Kidney epithelial cell (primary cell): ENCODE measurements around the gene HAVCR1. TPM values are rescaled to one million over a fixed set of nuclear protein-coding genes. Genes with fewer than 3 reads are reported as not detected.

Experiments
- DNase-seq: peaks from one replicate; pipeline ENCODE4 v3.0.0-alpha.2; 2010; ENCODE audit warnings: low read depth
- H3K27me3 ChIP-seq: 2 replicates; pipeline ENCODE4 v1.6.0; 2011; ENCODE audit warnings: low read length; ENCODE audit not compliant: control insufficient read depth, insufficient read depth
- H3K36me3 ChIP-seq: 2 replicates; pipeline ENCODE4 v1.5.1; 2011; ENCODE audit warnings: low read length; ENCODE audit not compliant: control insufficient read depth, insufficient read depth
- H3K4me3 ChIP-seq: 2 replicates; pipeline ENCODE4 v1.5.1; 2011; ENCODE audit warnings: low read depth, mild to moderate bottlenecking, control low read depth, low read length
- CTCF ChIP-seq: IDR thresholded peaks from 2 replicates; pipeline ENCODE4 v1.5.1; 2011; ENCODE audit warnings: mild to moderate bottlenecking, moderate library complexity, low read length, control low read depth, inconsistent platforms; ENCODE audit not compliant: insufficient read depth, poor library complexity, severe bottlenecking
- total RNA-seq: library from RNA; depleted of rRNA; stranded (reverse); fragments of >200 nt; gene quantifications from 2 replicates; pipeline ENCODE4 v1.2.3, GENCODE V29; 2015

The HAVCR1 gene
- total RNA-seq, 1 donor from 2014 or later: 0.29 TPM

GRCh38 chr5:157069949-157070348 is 11.0 kb upstream of the HAVCR1 start:
- H3K4me3 ChIP-seq: no peak overlapping the region
- no peak for TF ChIP-seq CTCF
- DNase-seq: no peak
- no peaks in the 10 kb centered on the region for H3K27me3 ChIP-seq
- H3K36me3 ChIP-seq: no peaks in the 10 kb centered on the region

GRCh38 chr5:157068785-157069184 is 9.9 kb upstream of the HAVCR1 start:
- no peak for TF ChIP-seq CTCF
- DNase-seq: no peak
- H3K27me3 ChIP-seq: no peaks in the 10 kb centered on the region
- H3K36me3 ChIP-seq: no peaks in the 10 kb centered on the region
- no peak overlapping the region for H3K4me3 ChIP-seq

GRCh38 chr5:157068339-157068738 is 9.4 kb upstream of the HAVCR1 start:
- no peak for TF ChIP-seq CTCF
- Histone ChIP-seq H3K4me3 (no peak overlapping the region), H3K27me3 (no peaks in the 10 kb centered on the region), H3K36me3 (no peaks in the 10 kb centered on the region)
- DNase-seq: no peak

- no peak for TF ChIP-seq CTCF
- DNase-seq: no peak
Observed at GRCh38 chr5:157067005-157067404, 8.1 kb upstream of the HAVCR1 start.

GRCh38 chr5:157066080-157066479 is 7.2 kb upstream of the HAVCR1 start:
- no peak for TF ChIP-seq CTCF
- Histone ChIP-seq H3K4me3 (no peak overlapping the region), H3K36me3 (no peaks in the 10 kb centered on the region), H3K27me3 (no peaks in the 10 kb centered on the region)
- no peak for DNase-seq

More at GRCh38 chr5:157067005-157067404, 8.1 kb upstream of the HAVCR1 start:
- no peaks in the 10 kb centered on the region for H3K36me3 ChIP-seq
- H3K4me3 ChIP-seq: no peak overlapping the region
- H3K27me3 ChIP-seq: no peaks in the 10 kb centered on the region

- no peak for DNase-seq
- TF ChIP-seq CTCF: no peak
- Histone ChIP-seq H3K36me3 (no peaks in the 10 kb centered on the region), H3K4me3 (no peak overlapping the region), H3K27me3 (no peaks in the 10 kb centered on the region)
Observed at GRCh38 chr5:157063776-157064430, 5.0 kb upstream of the HAVCR1 start.
